DMS153 (cell line): ENCODE data around the gene CACTIN.
"Not testable (repeated sequence)": the region's sequence is repeated elsewhere in the genome, so short reads cannot be mapped to it uniquely, and the experiment has no call there.

ENCODE experiments used
- DNase-seq: peaks from one replicate; lab custom pipeline; 2025; lab: John Stamatoyannopoulos, UW

Gene CACTIN

DNA sequence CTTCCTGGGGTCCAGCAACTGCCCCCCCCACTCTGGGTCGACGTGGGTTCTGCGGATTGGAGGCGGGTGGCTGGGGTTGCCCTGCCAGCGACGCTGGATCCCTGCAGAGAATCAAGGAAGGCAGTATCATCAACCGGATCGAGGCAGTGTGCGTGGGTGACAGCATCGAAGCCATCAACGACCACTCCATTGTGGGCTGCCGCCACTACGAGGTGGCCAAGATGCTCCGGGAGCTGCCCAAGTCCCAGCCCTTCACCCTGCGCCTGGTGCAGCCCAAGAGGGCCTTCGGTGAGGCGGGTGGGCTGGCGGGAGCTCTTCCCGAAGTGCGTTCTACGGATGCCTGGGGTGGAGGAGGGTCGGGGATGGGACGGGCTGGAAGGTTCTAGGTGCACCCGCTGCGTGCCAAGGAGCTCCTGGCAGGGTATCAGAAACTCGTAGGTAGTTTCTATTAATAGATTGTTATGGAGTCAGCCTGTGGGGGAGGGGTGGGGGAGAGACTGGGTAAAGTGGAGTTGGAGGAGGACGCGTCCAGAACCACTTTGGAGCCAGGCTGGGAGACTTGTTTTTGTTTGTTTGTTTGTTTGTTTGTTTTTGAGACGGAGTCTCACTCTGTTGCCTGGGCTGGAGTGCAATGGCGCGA lies 39.8 kb downstream of the CACTIN start:
- DNase-seq, result no peak

DNA sequence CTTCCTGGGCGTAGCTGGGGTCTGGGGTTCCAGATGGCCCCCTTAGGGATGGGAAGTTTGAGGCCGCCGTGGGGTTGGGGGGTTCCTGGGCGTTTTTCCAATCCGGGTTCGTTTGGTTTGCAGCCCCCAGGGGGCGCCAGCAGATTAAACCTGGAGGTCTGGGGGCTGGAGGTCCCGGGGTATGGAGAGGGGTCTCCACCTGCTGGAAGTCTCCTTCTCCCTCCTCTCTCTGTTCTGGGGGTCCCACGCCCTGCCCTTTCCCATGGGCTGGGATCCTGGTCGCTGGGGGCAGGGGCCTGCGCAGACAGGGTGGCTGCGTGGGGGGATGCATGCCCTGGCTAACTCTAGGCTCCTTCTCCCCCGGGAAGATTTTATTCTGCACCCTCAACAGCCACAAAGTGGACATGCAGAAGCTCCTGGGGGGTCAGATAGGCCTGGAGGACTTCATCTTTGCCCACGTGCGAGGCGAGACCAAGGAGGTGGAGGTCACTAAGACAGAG lies 40.4 kb downstream of the CACTIN start:
- no peak for DNase-seq

DNA sequence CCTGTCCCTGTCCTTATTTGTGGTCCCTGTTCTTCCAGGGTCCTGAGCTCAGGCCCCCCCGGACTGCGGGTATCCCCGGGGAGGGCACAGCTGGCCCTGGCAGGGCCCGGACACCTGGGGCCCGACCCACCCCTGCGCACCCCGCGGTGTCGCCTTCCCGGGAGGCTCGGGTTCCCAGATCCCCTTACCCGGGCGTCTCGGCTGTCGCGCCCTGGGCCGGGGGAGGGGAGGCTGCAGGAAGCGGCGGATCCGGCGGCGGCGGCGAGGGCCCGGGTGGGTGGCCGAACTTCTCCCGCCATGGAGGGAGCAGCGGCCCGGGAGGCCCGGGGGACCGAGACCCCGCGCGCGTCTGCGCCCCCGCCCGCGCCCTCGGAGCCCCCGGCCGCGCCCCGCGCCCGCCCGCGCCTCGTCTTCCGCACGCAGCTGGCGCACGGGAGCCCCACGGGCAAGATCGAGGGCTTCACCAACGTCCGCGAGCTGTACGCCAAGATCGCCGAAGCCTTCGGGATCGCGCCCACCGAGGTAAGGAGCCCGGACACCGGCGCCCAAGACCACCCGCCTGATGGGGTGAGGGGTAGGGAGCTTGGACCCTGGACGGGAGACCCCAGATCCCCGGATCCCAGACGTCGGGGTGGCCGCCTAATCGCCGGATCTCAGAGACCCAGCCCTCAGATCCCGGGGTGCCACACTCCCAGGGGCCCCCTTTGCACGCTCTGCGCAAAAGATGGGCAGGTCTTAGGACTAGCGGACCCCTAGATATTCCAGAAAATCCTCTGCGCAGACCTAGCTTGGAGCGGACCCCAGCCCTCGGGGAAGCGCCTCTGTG lies 41.1 kb downstream of the CACTIN start, which contains the start of gene GIPC3:
Gene GIPC3 (plus strand): TSS at position 178 of the 826 bp plus-strand sequence. CDS start 120 bp downstream, at position 298.
- no peak for DNase-seq

DNA sequence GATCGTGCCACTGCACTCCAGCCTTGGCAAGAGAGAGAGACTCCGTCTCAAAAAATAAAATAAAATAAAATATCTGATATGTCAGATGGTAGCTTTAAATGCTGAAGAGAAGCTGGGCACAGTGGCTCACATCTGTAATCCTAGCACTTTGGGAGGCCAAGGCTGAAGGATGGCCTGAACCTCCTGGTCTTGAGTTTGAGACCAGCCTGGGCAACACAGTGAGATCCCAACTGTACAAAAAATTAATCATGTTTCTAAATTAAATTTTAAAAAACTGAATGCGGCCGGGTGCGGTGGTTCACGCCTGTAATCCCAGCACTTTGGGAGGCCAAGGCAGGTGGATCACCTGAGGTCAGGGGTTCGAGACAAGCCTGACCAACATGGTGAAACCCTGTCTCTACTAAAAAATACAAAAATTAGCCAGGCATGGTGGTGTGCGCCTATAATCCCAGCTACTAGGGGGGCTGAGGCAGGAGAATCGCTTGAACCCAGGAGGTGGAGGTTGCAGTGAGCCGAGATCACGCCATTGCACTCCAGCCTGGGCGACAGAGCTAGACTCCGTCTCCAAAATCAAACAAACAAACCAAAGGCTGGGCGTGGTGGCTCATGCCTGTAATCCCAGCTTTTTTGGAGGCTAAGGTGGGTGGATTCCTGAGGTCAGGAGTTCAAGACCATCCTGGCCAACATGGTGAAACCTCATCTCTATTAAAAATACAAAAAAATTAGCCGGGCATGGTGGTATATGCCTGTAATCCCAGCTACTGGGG lies 42.4 kb downstream of the CACTIN start:
- not testable (repeated sequence) for DNase-seq

DNA sequence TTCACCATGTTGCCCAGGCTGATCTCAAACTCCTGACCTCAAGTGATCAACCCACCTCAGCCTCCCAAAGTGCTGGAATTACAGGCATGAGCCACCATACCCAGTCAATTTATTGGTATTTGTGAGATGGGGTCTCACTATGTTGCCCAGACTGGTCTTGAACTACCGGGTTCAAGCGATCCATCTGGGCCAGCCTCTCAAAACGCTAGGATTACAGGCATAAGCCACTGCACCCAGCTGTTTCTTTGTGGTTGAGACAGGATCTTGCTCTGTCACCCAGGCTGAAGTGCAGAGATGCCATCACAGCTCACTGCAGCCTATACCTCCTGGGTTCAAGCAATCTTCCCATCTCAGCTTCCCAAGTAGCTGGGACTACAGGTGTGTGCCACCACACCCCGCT lies 44.8 kb downstream of the CACTIN start:
- not testable (repeated sequence) for DNase-seq

DNA sequence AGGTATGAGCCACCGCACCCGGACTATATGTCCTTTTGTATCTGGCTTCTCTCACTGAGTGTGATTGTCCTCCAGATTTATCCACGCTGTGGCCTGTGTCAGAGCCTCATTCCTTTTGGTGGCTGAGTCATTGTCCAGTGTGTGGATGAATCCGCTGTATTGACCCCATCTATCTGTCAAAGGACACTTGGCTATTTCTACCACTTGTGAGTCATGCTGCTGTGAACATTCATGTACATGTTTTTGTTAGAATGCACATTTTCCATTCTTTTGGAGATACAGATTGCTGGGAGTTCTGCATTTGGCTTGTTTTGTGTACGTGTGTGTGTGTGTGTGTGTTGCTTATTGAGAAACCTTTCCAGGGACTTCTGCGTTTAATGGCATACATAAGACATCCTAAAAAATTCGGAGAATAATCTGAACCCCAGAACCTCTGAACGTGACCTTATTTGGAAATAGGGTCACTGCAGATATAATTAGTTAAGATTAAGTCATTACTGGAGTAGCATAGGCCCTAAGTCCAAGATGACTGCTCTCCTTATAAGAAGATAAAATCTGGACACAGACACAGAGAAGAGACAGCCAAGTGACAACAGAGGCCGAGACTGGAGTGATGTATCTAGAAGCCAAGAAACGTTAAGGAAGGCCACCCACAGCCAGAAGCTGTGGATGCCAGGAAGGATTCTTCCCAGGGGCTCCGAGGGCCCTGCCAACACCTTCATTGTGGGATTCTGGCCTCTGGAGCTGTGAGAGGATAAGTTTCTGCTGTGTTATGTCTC lies 46.2 kb downstream of the CACTIN start:
- no peak for DNase-seq

DNA sequence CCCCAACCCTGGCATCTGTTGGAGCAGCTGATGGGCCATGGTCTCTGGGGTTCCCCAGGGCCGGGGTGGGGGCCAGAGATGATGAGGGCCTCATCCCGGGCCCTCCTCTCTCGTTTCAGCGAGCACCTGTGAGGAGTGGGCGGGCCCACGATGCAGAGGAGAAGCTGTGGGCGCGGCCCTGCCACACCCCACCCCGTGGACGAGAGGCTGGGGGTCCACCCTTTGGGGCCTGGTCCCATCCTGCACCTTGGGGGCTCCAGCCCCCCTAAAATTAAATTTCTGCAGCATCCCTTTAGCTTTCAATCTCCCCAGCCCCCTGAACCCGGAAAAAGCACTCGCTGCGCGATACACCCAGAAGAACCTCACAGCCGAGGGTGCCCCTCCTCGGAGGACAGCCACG lies 48.2 kb downstream of the CACTIN start:
- DNase-seq, result no peak

DNA sequence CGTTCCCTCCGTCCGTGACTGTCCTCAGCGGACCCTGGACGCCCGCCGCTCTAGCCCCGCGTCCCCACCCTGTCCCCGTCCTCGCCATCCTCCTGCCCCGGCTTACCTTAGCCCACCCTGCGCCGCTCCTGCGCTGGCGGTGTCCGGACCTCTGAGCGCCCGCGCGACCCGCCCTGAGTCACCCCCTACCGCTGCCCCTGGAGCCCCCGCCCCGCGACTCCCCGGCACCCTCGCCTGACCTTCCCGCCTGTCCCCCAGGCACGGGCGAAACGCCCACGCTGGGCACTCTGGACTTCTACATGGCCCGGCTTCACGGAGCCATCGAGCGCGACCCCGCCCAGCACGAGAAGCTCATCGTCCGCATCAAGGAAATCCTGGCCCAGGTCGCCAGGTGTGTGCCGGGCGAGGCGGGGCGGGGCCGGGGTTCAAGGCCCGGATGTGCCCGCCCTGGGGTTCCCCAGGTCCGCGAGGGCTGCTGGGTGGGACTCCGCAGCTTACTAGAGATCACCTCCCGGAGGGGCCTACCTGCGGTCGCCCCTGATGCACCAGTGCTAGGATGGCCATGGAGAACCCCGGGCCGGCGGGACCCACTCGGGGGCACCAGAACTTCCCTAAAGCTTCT lies 48.8 kb downstream of the CACTIN start:
- no peak for DNase-seq

DNA sequence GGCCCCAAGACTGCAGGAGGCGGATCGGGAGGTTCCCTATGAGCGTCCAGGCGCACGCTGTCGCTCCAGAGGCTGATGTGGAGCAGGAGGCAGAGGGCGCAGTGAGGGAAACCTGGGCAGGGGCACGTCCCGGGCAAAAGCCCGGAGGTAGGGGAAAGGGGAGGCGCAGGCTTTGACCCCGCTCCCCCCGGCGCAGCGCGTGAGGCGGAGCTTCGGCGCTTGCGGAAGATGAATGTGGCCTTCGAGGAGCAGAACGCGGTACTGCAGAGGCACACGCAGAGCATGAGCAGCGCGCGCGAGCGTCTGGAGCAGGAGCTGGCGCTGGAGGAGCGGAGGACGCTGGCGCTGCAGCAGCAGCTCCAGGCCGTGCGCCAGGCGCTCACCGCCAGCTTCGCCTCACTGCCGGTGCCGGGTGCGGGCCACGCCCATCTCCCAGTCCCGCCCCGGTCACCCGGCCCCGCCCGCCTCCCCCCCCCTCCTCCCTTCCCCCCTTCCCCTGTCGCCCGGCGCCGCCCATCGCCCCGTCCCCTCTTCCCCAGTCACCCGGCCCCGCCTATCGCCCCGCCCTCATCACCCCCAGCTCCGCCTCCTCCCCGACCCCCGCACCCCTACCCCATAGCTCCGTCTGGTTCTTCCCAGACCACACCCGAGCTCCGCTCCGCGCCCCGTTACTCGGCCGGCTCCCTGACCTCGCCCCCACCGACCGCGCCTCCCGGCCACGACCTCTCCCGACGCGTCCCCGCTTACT lies 49.7 kb downstream of the CACTIN start:
- no peak for DNase-seq

DNA sequence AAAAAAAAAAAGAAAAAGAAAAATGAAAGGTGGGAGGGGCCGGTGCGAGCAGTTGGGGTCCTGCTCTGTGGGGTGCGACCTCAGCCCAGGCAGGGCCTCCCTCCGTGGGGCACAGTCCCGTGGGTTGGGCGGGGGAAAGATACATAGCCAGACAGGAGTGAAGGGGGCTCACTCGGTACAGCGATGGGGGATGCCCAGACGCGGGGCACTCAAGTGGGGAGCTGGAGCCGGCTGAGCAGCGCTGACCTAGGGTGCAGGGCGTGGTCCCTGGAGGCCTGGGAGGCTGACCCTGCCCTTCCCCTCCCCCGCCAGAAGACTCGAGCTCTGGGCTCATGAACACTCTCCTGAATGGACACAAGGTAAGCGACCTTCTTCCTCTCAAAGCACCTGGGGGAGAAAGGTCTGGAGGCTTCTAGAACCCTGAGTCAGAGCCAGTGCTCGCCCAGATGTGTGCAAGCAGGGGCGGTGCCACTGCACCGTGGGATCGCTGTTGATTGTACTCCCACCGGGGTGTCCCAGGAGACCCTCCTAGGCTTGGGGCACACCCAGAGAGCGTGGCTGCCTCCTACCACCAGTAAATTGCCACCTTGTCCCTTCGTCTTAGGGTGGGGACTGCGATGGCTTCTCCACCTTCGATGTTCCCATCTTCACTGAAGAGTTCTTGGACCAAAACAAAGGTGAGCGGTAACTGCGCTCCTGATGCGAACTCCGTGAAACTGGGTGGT lies 50.5 kb downstream of the CACTIN start:
- DNase-seq, result no peak

DNA sequence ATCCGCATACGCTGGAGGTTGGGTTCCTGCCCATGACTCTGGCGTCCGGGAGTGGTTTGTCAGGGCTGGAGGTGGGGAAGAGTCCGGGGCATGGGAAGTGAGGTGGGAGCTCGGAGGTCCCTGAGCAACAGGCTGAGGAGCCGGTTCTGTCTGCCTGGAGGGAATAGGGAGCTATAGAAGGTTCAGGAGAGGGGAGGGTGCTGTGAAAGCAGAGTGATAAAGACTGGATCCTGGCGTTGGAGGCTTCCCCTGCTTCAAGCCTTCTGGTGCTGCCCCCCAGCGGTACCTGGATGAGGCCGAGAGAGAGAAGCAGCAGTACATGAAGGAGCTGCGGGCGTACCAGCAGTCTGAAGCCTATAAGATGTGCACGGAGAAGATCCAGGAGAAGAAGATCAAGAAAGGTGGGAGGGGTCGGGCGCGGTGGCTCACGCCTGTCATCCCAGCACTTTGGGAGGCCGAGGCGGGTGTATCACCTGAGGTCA lies 51.3 kb downstream of the CACTIN start:
- no peak for DNase-seq

DNA sequence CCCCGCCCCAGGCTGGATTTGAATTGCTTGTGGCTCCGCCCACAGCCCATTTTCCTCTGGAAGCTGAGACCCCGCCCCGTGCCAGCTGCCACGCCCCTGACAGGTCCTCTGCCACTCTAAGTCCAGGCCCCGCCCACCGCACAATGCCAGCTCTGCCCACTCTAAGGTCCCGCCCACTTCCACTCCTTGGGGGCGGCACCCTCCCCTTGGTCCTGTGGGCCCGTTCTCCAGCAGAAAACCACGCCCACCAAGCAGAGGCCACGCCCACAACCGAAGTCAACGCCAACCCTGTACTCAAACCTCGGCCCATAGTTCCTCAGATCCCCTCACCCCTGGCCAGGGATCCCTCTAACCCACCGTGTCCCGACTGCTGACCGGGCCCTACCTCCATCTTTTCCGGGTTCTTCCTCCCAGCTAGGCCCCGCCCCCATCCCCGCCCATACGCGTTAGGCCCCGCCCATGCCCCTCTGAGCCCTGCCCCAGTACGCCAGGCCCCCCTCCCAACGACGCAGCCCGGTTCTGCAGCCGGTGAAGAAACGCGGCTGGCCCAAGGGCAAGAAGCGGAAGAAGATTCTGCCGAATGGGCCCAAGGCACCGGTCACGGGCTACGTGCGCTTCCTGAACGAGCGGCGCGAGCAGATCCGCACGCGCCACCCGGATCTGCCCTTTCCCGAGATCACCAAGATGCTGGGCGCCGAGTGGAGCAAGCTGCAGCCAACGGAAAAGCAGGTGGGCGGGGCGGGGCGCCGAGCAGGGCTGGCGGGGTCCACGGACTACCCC lies 52.5 kb downstream of the CACTIN start:
- DNase-seq, result peak; percentile 80

DNA sequence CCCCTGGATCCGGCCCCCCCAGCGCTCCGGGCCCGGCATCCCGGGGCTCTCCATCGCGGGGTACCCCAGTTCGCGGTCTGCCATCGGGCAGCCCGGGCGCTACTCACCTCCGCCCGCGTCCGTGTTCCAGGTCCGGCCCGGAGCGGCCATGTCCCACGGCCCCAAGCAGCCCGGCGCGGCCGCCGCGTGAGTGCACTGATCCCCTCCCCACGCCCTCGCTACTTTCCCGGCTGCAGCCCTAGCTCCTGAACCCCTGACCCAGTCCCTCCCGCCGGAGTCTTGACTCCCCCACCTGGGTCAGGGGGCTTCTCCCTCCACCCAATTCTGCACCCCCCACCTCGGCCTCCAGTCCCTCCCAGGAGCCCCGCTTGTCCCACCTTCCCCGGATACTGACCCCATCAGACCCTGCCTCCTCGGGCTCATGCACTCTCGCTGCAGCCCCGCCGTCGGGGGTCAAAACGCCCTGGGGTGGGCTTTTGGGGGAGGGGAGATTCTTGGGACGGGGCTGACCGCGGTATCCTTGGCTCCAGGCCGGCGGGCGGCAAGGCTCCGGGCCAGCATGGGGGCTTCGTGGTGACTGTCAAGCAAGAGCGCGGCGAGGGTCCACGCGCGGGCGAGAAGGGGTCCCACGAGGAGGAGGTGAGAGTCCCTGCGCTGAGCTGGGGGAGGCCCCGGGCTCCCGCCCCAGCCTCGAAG lies 53.3 kb downstream of the CACTIN start:
- no peak for DNase-seq

DNA sequence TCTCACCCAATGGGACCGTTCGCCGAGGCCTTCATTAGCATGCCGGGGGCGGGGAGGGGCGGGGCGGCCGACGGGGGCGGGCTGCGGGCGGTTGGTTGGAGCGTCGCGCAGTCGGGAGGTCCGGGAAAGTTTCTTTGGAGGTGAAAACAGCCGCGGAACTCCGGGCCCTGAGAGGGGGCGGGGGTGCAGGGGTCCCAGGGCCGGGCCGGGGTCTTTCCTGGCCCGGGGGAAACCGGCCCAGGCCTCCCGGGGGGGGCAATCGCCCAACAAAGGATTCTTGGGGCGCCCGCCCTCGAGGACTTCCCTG lies 53.8 kb downstream of the CACTIN start, which contains the start of gene HMG20B:
Gene HMG20B (plus strand): TSS at position 90 of the 307 bp plus-strand sequence. CDS start 366 bp downstream, outside the sequence.
- DNase-seq, result no peak

DNA sequence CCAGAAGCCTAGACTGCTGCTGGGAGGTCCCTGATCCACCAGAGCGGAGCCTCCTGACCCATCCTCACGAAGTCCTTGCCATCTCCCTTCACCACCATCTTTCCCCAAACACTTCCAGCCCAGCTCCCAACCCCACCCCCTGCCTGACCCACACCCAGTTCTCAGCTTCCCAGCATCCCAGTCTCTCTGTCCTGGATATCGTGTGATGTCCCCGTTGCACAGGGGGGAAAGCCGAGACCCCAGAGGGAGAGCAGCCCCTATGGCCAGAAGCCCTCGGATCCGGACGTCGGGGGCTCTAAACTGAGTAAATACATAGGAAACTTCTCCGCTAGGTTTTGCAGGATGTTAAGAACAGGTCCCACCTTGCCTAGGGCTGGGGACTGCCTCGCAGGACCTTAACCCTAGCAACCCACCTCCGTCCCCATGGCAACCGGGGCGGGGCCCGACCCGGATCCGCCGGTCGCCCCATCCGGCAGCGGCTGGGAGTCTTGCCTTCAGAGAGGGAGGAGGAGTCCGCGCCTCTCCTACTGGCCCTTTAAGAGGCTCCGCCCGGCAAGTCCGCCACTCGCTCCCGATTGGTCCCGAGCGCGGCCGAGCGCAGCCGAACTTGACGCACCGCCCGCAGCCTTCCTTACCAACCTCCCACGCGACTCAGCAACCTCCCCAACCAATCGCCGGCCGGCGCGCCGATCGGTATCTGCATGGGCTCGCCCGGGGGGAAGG lies 54.3 kb downstream of the CACTIN start:
- peak; percentile 99 for DNase-seq

DNA sequence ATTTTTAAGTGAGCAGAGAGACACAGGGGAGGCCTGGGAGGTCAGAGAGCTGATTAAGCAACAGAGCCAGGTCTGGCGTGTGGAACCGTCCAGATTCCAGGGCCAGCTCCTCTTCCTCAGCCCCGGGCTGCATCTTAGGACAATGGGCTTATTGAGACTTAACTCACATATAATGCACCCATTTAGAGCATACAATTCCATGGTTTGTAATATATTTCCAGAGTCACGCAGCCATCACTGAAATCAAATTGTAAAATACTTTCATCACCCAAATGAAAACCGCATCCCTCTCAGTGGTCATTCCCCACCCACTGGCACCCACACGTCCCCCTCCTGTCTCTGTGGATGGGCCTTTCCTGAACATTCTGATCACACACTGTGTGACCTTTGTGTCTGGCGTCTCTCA lies 56.0 kb downstream of the CACTIN start:
- DNase-seq, result no peak

DNA sequence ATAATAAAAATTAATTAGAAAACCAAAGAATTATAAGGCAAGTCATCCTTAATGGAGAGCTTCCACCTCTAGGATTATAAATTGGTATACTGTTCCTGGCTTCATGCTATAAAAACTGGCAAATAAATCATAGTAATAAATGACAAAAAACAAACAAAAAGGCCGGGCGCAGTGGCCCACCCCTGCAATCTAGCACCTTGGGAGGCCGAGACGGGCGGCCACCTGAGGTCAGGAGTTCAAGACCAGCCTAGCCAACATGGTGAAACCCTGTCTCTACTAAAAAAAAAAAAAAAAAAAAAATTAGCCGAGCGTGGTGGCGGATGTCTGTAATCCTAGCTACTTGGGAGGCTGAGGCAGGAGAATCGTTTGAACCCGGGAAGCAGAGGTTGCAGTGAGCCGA lies 56.5 kb downstream of the CACTIN start:
- DNase-seq, result not testable (repeated sequence)

DNA sequence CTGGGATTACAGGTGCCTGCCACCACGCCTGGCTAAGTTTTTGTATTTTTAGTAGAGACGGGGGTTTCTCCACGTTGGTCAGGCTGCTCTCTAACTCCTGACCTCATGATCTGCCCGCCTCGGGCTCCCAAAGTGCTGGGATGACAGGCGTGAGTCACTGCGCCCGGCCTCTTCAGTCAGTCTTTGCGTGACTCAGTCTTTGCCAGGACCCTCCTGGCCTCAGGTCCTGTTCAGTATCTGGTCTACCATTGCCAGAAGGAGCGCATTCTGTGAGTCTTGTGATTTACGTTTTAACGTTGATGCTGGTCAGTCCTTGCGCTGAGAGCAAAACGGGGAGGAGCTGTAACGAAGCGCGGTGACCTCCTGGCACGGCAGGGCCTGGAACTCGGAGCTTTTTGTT lies 61.5 kb downstream of the CACTIN start:
- DNase-seq, result no peak
